SHP77 treated with DMSO at 0.1 percent for 48 hours (cell line): ENCODE results near the gene CFAP65.

Experiments
- DNase-seq: peaks from one replicate; lab custom pipeline; 2025; lab: John Stamatoyannopoulos, UW

Gene CFAP65

GRCh38 chr2:218963601-218964000 lies 77.7 kb downstream of the CFAP65 start:
- no peak for DNase-seq

DNA sequence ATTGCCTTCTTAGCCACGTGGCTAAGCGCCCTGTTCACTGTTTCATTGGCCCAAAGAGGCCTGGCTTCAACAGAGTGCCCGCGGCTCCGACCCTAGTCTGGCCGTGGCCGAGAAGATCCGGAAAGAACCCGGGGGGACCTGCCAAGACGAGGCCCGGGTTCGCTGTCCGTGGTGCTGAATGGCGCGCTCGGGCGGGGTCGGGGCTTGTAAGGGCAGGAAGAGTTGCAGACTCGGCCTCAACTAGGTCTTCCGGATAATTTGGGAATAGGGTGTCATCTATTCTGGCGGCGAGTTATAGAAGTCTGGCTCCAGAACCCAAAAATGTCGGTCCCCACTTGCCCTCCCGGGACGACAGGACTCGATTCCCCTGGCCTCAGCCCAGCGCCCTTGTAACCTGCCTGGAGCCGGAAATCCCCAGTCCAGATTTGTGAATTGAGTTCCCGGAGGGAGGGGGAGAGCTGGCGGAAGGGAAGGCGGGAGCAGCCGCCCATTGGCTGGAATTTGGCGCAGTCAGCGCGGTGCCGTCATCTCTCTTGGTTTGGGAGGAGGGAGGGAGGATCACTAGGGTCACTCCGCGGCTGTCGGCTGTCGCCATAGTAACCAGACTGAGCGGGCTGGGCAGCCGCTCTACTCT lies 78.3 kb downstream of the CFAP65 start:
- DNase-seq: peak; percentile 94

DNA sequence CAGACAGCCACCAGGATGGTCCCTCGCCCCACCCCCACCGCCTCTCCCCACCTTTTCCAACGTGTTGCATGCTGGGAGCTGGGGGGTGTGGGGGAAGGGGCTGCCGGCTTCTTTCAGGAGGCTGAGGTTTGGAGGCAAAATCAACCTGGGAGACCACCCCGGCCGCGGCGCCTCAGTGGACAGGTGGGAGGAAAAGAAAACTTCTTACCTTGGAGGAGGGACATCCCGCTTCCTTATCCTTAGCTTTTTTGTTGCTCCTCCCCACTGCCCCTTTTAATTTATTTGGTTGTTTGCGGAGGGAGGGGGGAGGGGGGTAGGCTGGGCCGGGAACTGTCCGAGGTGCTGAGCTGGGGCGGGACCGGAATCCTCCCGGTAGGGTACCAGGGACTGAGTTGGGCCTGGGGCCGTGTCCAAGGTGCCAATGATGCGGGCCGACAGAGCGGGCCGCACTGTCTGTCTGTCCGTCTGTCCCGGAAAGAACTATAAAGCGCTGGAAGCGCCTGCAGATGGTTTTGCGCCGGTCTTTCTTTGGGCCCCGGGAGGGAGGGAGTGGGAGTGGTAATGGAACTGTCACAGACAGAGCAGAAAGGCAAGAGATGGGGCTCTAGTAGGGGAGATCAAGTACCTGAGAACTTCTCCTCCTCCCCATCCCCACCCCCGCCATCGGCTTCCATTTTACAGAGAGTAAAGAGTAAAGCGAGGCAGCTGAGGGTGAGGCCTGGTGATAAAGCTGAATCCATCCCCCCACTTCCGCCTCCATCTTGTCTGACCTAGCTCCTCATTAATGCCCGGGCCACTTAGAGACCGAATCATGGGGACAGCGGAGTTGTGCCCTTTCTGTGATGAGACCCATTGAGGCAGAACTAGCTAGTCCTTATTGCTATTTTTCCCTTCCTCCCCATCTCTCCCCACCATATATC lies 79.4 kb downstream of the CFAP65 start:
- peak; percentile 55 for DNase-seq

DNA sequence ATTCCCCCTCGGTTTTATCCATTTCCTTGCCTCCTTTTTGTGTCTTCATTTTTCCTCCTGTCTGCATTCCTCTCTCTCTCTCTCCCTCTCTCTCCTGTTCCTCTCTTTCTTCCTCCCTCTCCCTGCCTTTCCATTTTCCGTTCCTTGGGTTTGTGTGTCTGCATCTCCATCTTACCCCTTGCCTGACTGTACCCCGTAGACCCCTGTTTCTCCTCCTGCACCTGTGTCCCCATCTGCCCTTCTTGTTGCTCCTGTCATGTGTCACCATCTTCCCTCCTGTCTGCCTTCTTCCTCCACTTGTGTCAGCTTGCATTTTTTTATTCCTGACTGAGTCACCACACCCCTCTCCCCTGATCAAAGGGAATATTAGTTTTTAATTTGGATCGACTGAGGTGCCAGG lies 80.1 kb downstream of the CFAP65 start:
- DNase-seq: no peak

DNA sequence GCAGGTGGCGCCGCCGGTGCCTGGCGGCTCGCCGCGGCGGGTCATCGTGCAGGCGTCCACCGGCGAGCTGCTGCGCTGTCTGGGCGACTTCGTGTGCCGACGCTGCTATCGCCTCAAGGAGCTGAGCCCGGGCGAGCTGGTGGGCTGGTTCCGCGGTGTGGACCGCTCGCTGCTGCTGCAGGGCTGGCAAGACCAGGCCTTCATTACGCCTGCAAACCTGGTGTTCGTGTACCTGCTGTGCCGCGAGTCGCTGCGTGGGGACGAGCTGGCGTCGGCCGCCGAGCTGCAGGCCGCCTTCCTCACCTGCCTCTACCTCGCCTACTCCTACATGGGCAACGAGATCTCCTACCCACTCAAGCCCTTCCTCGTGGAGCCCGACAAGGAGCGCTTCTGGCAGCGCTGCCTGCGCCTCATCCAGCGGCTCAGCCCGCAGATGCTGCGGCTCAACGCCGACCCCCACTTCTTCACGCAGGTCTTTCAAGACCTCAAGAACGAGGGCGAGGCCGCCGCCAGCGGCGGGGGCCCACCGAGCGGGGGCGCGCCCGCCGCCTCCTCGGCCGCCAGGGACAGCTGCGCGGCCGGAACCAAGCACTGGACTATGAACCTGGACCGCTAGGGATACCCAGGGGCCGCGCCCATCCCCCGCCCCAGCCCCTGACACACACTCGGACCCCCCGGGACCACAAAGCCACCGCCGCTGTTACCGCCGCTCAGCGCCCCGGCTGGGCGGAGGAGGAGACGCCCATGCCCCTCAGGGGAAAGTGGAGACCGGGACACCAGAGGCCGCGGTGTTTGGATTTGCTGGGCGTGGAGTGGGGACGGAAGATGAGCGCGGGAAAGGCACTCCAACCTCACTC lies 80.8 kb downstream of the CFAP65 start:
- peak; percentile 19 for DNase-seq

DNA sequence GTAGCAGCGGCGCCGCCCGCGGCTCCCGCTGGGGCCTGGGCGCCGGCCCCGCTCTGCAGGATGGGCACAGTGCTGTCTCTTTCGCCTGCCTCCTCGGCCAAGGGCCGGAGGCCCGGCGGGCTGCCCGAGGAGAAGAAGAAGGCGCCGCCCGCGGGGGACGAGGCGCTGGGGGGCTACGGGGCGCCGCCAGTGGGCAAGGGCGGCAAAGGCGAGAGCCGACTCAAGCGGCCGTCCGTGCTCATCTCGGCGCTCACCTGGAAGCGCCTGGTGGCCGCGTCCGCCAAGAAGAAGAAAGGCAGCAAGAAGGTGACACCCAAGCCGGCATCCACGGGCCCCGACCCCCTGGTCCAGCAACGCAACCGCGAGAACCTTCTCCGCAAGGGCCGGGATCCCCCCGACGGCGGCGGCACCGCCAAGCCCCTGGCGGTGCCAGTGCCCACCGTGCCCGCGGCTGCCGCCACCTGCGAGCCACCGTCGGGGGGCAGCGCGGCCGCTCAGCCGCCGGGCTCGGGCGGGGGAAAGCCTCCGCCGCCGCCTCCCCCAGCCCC lies 81.5 kb downstream of the CFAP65 start:
- no peak for DNase-seq

- DNase-seq: peak; percentile 89
Measured at GRCh38 chr2:218959141-218959731, 82.1 kb downstream of the CFAP65 start, which contains the start of gene CDK5R2. Gene CDK5R2 (plus strand): TSS chr2:218959666. CDS start chr2:218959821, 155 bp downstream.

DNA sequence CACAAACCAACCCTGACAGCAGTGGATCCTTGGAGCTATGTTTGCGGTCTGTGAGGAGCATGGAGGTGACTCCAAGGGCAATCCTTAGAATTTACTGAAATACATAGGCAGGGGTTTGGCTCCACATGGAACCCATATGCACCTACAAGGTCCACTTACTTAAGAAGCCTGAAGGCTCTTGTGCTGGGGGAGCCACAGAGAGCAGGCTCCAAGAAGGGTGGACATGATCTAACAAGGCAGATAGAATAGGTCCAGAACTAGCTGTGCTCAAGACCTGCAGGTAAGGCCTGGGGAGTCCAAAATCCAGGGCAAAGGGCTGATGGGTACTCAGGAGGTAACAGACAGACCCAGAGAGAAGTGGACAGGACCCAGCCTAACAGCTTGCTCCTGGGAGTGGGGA lies 83.0 kb downstream of the CFAP65 start:
- DNase-seq: no peak

GRCh38 chr2:218957671-218958070 lies 83.6 kb downstream of the CFAP65 start:
- no peak for DNase-seq

DNA sequence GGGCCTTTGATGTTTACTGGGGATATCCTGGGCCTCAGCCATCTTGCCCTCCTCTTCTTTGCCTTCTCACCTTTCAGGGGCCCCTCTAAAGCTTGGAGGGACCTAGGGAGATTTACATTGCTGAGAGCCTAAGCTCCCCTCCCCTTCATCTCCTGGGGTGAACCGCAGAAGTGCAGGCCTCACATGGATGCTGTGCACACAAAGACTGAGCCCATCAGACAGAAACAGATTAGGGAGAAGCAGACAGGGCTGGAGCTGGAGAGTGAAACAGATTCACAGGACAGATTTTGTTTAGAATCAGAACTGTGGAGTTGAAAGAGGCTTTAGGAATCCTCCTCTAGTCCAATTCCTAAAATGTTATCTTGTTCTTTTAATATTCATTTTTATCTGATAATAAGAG lies 85.3 kb downstream of the CFAP65 start:
- no peak for DNase-seq

- DNase-seq: no peak
Measured at GRCh38 chr2:218954541-218955300, 86.6 kb downstream of the CFAP65 start.

- no peak for DNase-seq
Measured at GRCh38 chr2:218953366-218953954, 87.9 kb downstream of the CFAP65 start.
